H54 (cell line): ENCODE data around the gene GSTO2.

Source experiments
- DNase-seq: peaks from one replicate; pipeline ENCODE4 v3.0.0; 2011; ENCODE audit warnings: low spot score, mixed read lengths; ENCODE audit not compliant: insufficient read length
- FAIRE-seq: peaks from 3 replicates; lab custom pipeline; 2011; peaks lifted over from hg19 to GRCh38; lab: Jason Lieb, UNC
- POLR2A ChIP-seq: IDR thresholded peaks from 2 replicates; pipeline ENCODE4 v1.6.1; 2011; ENCODE audit warnings: low read depth, mild to moderate bottlenecking, low read length

GSTO2 gene

GRCh38 chr10:104334561-104334960 is 65.6 kb downstream of the GSTO2 start:
- FAIRE-seq (no peak), DNase-seq (no peak)
- TF ChIP-seq POLR2A = no peak

- no peak for FAIRE-seq
- DNase-seq = no peak
- TF ChIP-seq POLR2A = no peak
These were observed 66.1 kb downstream of the GSTO2 start for GRCh38 chr10:104334965-104335650.

- FAIRE-seq (no peak), DNase-seq (no peak)
- no peak for TF ChIP-seq POLR2A
These were observed 68.0 kb downstream of the GSTO2 start for GRCh38 chr10:104336821-104337467.

GRCh38 chr10:104337521-104337984 is 68.6 kb downstream of the GSTO2 start:
- DNase-seq = no peak
- TF ChIP-seq POLR2A = no peak
- FAIRE-seq = no peak

- peak; percentile 60 for DNase-seq
- no peak for FAIRE-seq
- peak; percentile 81 for TF ChIP-seq POLR2A
These were observed 69.2 kb downstream of the GSTO2 start, which contains the start of gene ITPRIP for GRCh38 chr10:104337985-104338735. TSS of gene ITPRIP (minus strand) at chr10:104338465. CDS start at chr10:104316051, 22,414 bp downstream.

- FAIRE-seq (no peak), DNase-seq (no peak)
- TF ChIP-seq POLR2A = no peak
These were observed 70.6 kb downstream of the GSTO2 start for GRCh38 chr10:104339469-104340110.

- DNase-seq = no peak
- no peak for FAIRE-seq
- no peak for TF ChIP-seq POLR2A
These were observed 71.1 kb downstream of the GSTO2 start for GRCh38 chr10:104340111-104340526.

- DNase-seq (no peak), FAIRE-seq (no peak)
- TF ChIP-seq POLR2A = no peak
These were observed 71.7 kb downstream of the GSTO2 start for GRCh38 chr10:104340641-104341040.

- FAIRE-seq (no peak), DNase-seq (no peak)
- TF ChIP-seq POLR2A = no peak
These were observed 74.0 kb downstream of the GSTO2 start for GRCh38 chr10:104342941-104343411.

GRCh38 chr10:104344219-104344618 is 75.2 kb downstream of the GSTO2 start:
- no peak for TF ChIP-seq POLR2A
- FAIRE-seq (no peak), DNase-seq (no peak)

GRCh38 chr10:104345515-104345914 is 76.5 kb downstream of the GSTO2 start:
- DNase-seq (no peak), FAIRE-seq (no peak)
- no peak for TF ChIP-seq POLR2A

- no peak for TF ChIP-seq POLR2A
- no peak for FAIRE-seq
These were observed 77.0 kb downstream of the GSTO2 start for GRCh38 chr10:104345941-104346340.

GRCh38 chr10:104347295-104348045 is 78.5 kb downstream of the GSTO2 start:
- no peak for DNase-seq
- TF ChIP-seq POLR2A = no peak
- no peak for FAIRE-seq

More at GRCh38 chr10:104345941-104346340, 77.0 kb downstream of the GSTO2 start:
- no peak for DNase-seq

- TF ChIP-seq POLR2A = no peak
- FAIRE-seq (no peak), DNase-seq (no peak)
These were observed 79.6 kb downstream of the GSTO2 start for GRCh38 chr10:104348601-104349000.
